VCaP (cell line): ENCODE data around the gene LAMC2.
"Not testable (repeated sequence)": the region's sequence is repeated elsewhere in the genome, so short reads cannot be mapped to it uniquely, and the experiment has no call there.

Experiments
- H3K27ac ChIP-seq: fragments of 450-650 bp; 2 replicates; pipeline ENCODE4 v1.5.1; 2017
- CTCF ChIP-seq: fragments of 450-650 bp; conservative IDR thresholded peaks from 2 replicates; pipeline ENCODE4 v1.5.1; 2017; ENCODE audit warnings: mild to moderate bottlenecking, moderate library complexity

Gene LAMC2

GRCh38 chr1:183144752-183145151, 41.3 kb upstream of the LAMC2 start:
- H3K27ac ChIP-seq = no peak overlapping the region
- no peak for TF ChIP-seq CTCF

GRCh38 chr1:183147735-183148134, 38.3 kb upstream of the LAMC2 start:
- TF ChIP-seq CTCF = no peak
- H3K27ac ChIP-seq = no peak overlapping the region

GRCh38 chr1:183148599-183148998, 37.5 kb upstream of the LAMC2 start:
- no peak for TF ChIP-seq CTCF

GRCh38 chr1:183149273-183149672, 36.8 kb upstream of the LAMC2 start:
- H3K27ac ChIP-seq = no peak overlapping the region
- no peak for TF ChIP-seq CTCF

More at GRCh38 chr1:183148599-183148998, 37.5 kb upstream of the LAMC2 start:
- no peak overlapping the region for H3K27ac ChIP-seq

GRCh38 chr1:183150032-183150431, 36.0 kb upstream of the LAMC2 start:
- H3K27ac ChIP-seq = not testable (repeated sequence)

GRCh38 chr1:183150445-183150844, 35.6 kb upstream of the LAMC2 start:
- TF ChIP-seq CTCF = no peak
- H3K27ac ChIP-seq = no peak overlapping the region

- no peak overlapping the region for H3K27ac ChIP-seq
- TF ChIP-seq CTCF = no peak
These were observed 33.9 kb upstream of the LAMC2 start for GRCh38 chr1:183152180-183152579.

GRCh38 chr1:183155939-183156338, 30.1 kb upstream of the LAMC2 start:
- TF ChIP-seq CTCF = no peak
- H3K27ac ChIP-seq = peak overlapping the region; percentile 8; the same call in 1 of the 2 replicates
